Effector memory CD4-positive, alpha-beta T cell (primary cell): Measurements from ENCODE around the gene PPP2R2C.

Experiments
- DNase-seq, 3 donors: peaks; one replicate each; pipeline ENCODE4 v3.0.0-alpha.2; 2020
- H3K27ac ChIP-seq: 2 replicates; pipeline ENCODE4 v1.7.0; 2013; ENCODE audit warnings: mild to moderate bottlenecking, low read length, moderate library complexity; ENCODE audit not compliant: insufficient read depth, poor library complexity, severe bottlenecking
- H3K27me3 ChIP-seq: replicated peaks from 2 replicates; pipeline ENCODE4 v1.7.0; 2013; ENCODE audit warnings: mild to moderate bottlenecking, low read length; ENCODE audit not compliant: insufficient read depth, control insufficient read depth, poor library complexity, severe bottlenecking
- H3K36me3 ChIP-seq: 2 replicates; pipeline ENCODE4 v1.7.0; 2013; ENCODE audit warnings: mild to moderate bottlenecking, low read length, moderate library complexity; ENCODE audit not compliant: control insufficient read depth, insufficient read depth
- H3K4me1 ChIP-seq: 2 replicates; pipeline ENCODE4 v1.7.0; 2013; ENCODE audit warnings: low read length, mild to moderate bottlenecking; ENCODE audit not compliant: control insufficient read depth, insufficient read depth, poor library complexity, severe bottlenecking
- H3K4me3 ChIP-seq: 2 replicates; pipeline ENCODE4 v1.7.0; 2013; ENCODE audit warnings: low read length, low read depth, mild to moderate bottlenecking; ENCODE audit not compliant: insufficient read depth, poor library complexity, severe bottlenecking
- H3K9me3 ChIP-seq: 2 replicates; pipeline ENCODE4 v1.7.0; 2013; ENCODE audit warnings: mild to moderate bottlenecking, low read length, moderate library complexity; ENCODE audit not compliant: control insufficient read depth

Gene PPP2R2C

GRCh38 chr4:6368096-6368495 is 104.3 kb downstream of the PPP2R2C start:
- no peaks in the 10 kb centered on the region for H3K36me3 ChIP-seq
- H3K27ac ChIP-seq, result no peak overlapping the region
- no peak for DNase-seq
- no peaks in the 10 kb centered on the region for H3K27me3 ChIP-seq
- H3K4me1 ChIP-seq, result no peaks in the 10 kb centered on the region
- H3K9me3 ChIP-seq, result no peaks in the 10 kb centered on the region
- no peak overlapping the region for H3K4me3 ChIP-seq

GRCh38 chr4:6367371-6367851 is 105.0 kb downstream of the PPP2R2C start:
- no peak overlapping the region for H3K4me3 ChIP-seq
- no peaks in the 10 kb centered on the region for H3K27me3 ChIP-seq
- no peaks in the 10 kb centered on the region for H3K9me3 ChIP-seq
- no peak for DNase-seq
- H3K36me3 ChIP-seq, result no peaks in the 10 kb centered on the region
- no peak overlapping the region for H3K27ac ChIP-seq
- no peaks in the 10 kb centered on the region for H3K4me1 ChIP-seq

GRCh38 chr4:6366581-6366980 is 105.8 kb downstream of the PPP2R2C start:
- H3K4me3 ChIP-seq, result no peak overlapping the region
- H3K36me3 ChIP-seq, result no peaks in the 10 kb centered on the region
- H3K27ac ChIP-seq, result no peak overlapping the region
- no peaks in the 10 kb centered on the region for H3K27me3 ChIP-seq
- H3K4me1 ChIP-seq, result no peaks in the 10 kb centered on the region
- no peaks in the 10 kb centered on the region for H3K9me3 ChIP-seq
- DNase-seq, result no peak

- DNase-seq, result no peak
- Histone ChIP-seq H3K36me3 (no peaks in the 10 kb centered on the region), H3K4me1 (no peaks in the 10 kb centered on the region), H3K9me3 (no peaks in the 10 kb centered on the region), H3K4me3 (no peak overlapping the region), H3K27ac (no peak overlapping the region), H3K27me3 (no peaks in the 10 kb centered on the region)
These were observed 106.8 kb downstream of the PPP2R2C start for GRCh38 chr4:6365545-6366086.

- H3K4me3 ChIP-seq, result no peak overlapping the region
- no peaks in the 10 kb centered on the region for H3K9me3 ChIP-seq
- no peak overlapping the region for H3K27ac ChIP-seq
- DNase-seq, result no peak
- H3K36me3 ChIP-seq, result no peaks in the 10 kb centered on the region
- no peaks in the 10 kb centered on the region for H3K4me1 ChIP-seq
- no peaks in the 10 kb centered on the region for H3K27me3 ChIP-seq
These were observed 107.8 kb downstream of the PPP2R2C start for GRCh38 chr4:6364581-6364980.

GRCh38 chr4:6364146-6364545 is 108.3 kb downstream of the PPP2R2C start:
- DNase-seq, result no peak
- H3K4me1 ChIP-seq, result no peaks in the 10 kb centered on the region
- no peaks in the 10 kb centered on the region for H3K27me3 ChIP-seq
- no peak overlapping the region for H3K4me3 ChIP-seq
- no peaks in the 10 kb centered on the region for H3K36me3 ChIP-seq
- H3K9me3 ChIP-seq, result no peaks in the 10 kb centered on the region
- no peak overlapping the region for H3K27ac ChIP-seq

- no peak for DNase-seq
- Histone ChIP-seq H3K4me3 (no peak overlapping the region), H3K9me3 (no peaks in the 10 kb centered on the region), H3K4me1 (no peaks in the 10 kb centered on the region), H3K36me3 (no peaks in the 10 kb centered on the region), H3K27ac (no peak overlapping the region), H3K27me3 (no peaks in the 10 kb centered on the region)
These were observed 109.5 kb downstream of the PPP2R2C start for GRCh38 chr4:6362896-6363295.

GRCh38 chr4:6362243-6362885 is 110.0 kb downstream of the PPP2R2C start:
- DNase-seq, result no peak
- Histone ChIP-seq H3K9me3 (no peaks in the 10 kb centered on the region), H3K27me3 (no peaks in the 10 kb centered on the region), H3K4me1 (no peaks in the 10 kb centered on the region), H3K4me3 (no peak overlapping the region), H3K27ac (no peak overlapping the region), H3K36me3 (no peaks in the 10 kb centered on the region)

GRCh38 chr4:6361076-6361784 is 111.2 kb downstream of the PPP2R2C start:
- H3K4me1 ChIP-seq, result no peaks in the 10 kb centered on the region
- no peaks in the 10 kb centered on the region for H3K9me3 ChIP-seq
- H3K36me3 ChIP-seq, result no peaks in the 10 kb centered on the region
- DNase-seq, result no peak
- no peak overlapping the region for H3K4me3 ChIP-seq
- no peaks in the 10 kb centered on the region for H3K27me3 ChIP-seq
- H3K27ac ChIP-seq, result no peak overlapping the region

GRCh38 chr4:6360385-6360784 is 112.0 kb downstream of the PPP2R2C start:
- Histone ChIP-seq H3K36me3 (no peaks in the 10 kb centered on the region), H3K4me1 (no peaks in the 10 kb centered on the region), H3K27ac (no peak overlapping the region), H3K9me3 (no peaks in the 10 kb centered on the region), H3K4me3 (no peak overlapping the region), H3K27me3 (no peaks in the 10 kb centered on the region)
- no peak for DNase-seq
